DOHH2 (cell line): ENCODE data around the gene BCL2.

Experiments
- EZH2phosphoT487 ChIP-seq: fragments of 200-600 bp; sonication (generic); IDR thresholded peaks from 2 replicates; pipeline ENCODE4 v1.6.1; 2017; ENCODE audit warnings: borderline replicate concordance, mild to moderate bottlenecking, antibody characterized with exemption, low read length, moderate library complexity, mixed read lengths
- TF ChIP-seq, protein P1 (sequence below): fragments of 200-600 bp; sonication (generic); IDR thresholded peaks from one replicate; pipeline ENCODE4 v1.5.1; 2014; ENCODE audit warnings: antibody characterized with exemption, mild to moderate bottlenecking, low read depth, low read length; ENCODE audit not compliant: poor library complexity, severe bottlenecking

DNA sequence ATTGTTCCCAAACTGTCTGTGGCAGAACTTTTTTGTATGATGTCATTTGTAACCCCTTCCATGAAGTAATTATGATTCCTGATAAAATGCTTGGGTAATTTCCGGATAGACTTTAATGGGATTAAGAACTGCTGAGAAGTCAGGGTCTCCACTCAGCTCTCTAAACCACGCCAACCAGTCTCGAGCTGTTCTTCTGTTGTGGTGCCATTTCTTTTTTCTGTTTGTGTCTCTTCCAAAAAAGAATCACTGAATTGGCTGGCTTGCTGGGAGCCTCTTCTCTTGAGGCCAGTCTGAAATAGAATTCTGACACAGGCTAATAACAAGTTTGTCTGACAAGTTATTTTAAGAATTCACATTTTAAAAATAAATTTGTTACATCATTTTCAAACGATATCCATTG is 198.9 kb downstream of the BCL2 start:
- TF ChIP-seq, protein P1, sequence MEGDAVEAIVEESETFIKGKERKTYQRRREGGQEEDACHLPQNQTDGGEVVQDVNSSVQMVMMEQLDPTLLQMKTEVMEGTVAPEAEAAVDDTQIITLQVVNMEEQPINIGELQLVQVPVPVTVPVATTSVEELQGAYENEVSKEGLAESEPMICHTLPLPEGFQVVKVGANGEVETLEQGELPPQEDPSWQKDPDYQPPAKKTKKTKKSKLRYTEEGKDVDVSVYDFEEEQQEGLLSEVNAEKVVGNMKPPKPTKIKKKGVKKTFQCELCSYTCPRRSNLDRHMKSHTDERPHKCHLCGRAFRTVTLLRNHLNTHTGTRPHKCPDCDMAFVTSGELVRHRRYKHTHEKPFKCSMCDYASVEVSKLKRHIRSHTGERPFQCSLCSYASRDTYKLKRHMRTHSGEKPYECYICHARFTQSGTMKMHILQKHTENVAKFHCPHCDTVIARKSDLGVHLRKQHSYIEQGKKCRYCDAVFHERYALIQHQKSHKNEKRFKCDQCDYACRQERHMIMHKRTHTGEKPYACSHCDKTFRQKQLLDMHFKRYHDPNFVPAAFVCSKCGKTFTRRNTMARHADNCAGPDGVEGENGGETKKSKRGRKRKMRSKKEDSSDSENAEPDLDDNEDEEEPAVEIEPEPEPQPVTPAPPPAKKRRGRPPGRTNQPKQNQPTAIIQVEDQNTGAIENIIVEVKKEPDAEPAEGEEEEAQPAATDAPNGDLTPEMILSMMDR: no peak
- TF ChIP-seq EZH2phosphoT487: no peak
